Heart right ventricle (tissue), 16 donors: ENCODE data around the gene BSND. TPM values are rescaled to one million over a fixed set of nuclear protein-coding genes. Genes with fewer than 3 reads are reported as not detected.
A peak's percentile ranks its signal among the peaks of the same experiment; 100 is the strongest.

Source experiments
- ATAC-seq, 8 donors: fragments of 200-7000 bp; cut with Tn5 transposase; one replicate each; pipeline ENCODE4 v1.9.1; 2020; ENCODE audit warnings: mild to moderate bottlenecking in 8 of 8, moderate library complexity in 8 of 8, moderate number of reproducible peaks in 1 of 8
- DNase-seq, 2 donors: peaks; one replicate each; pipeline ENCODE4 v3.0.0-alpha.2; 2020
- H3K27ac ChIP-seq, 10 donors: fragments of 200-600 bp; sonication (generic) in 2 of 10; one replicate each; pipeline versions ENCODE4 v1.5.0 to v1.8.0; 2020 to 2022; ENCODE audit warnings: mild to moderate bottlenecking in 3 of 10
- H3K27me3 ChIP-seq, 7 donors: fragments of 200-600 bp; one replicate each; pipeline ENCODE4 v1.8.0; 2021 to 2022; ENCODE audit warnings: mild to moderate bottlenecking in 2 of 7
- H3K36me3 ChIP-seq, 9 donors: fragments of 200-600 bp; sonication (generic) in 1 of 9; one replicate each; pipeline versions ENCODE4 v1.5.0 to v1.8.0; 2020 to 2022; ENCODE audit warnings: mild to moderate bottlenecking in 2 of 9
- H3K4me1 ChIP-seq, 9 donors: fragments of 200-600 bp; sonication (generic) in 1 of 9; one replicate each; pipeline versions ENCODE4 v1.5.0 to v1.8.0; 2020 to 2022; ENCODE audit warnings: mild to moderate bottlenecking in 4 of 9
- H3K4me3 ChIP-seq, 10 donors: fragments of 200-600 bp; sonication (generic) in 2 of 10; one replicate each; pipeline versions ENCODE4 v1.5.0 to v1.8.0; 2020 to 2022; ENCODE audit warnings: mild to moderate bottlenecking in 7 of 10, moderate library complexity in 2 of 10
- H3K9me3 ChIP-seq, 11 donors: fragments of 200-600 bp in 10 of 11; sonication (generic) in 2 of 11; one replicate each; pipeline versions ENCODE4 v1.5.0 to v1.8.0; 2013 to 2022; ENCODE audit warnings: mild to moderate bottlenecking in 2 of 11, control low read depth in 1 of 11, moderate library complexity in 1 of 11
- WGBS, 2 donors: extraction: QIAGEN DNeasy Blood & Tissue Kit; methylation state at CpG; one replicate each; pipeline ENCODE4 v1.1.7; 2013; ENCODE audit warnings: inconsistent platforms in 1 of 2; 5-methylcytosine and 5-hydroxymethylcytosine counted together
- intact Hi-C, 10 donors: fragments of 100-400 bp; cut with DNase I; formaldehyde crosslinking; loops; one replicate each; pipeline versions ENCODE4 v1.11.1 to v1.14.2; 2022
- polyA plus RNA-seq, 2 donors: library from polyadenylated mRNA; stranded (reverse); fragments of 200-250 nt; gene quantifications; one replicate each; pipeline ENCODE4 v1.2.3, GENCODE V29; 2013
- total RNA-seq, 10 donors: library from RNA; stranded (reverse); fragmentation: NEBNext Ultra II Directional in 3 of 10; extraction: Animal tissue kit (Norgen Biotek cat#: 25700) in 3 of 10; gene quantifications; one replicate each; pipeline versions ENCODE4 v1.2.1 to v1.2.4, GENCODE V29; 2021 to 2023
- TF ChIP-seq, protein P1 (sequence below), 9 donors: fragments of 200-600 bp; sonication (generic) in 2 of 9; IDR thresholded peaks; one replicate each; pipeline versions ENCODE4 v1.5.0 to v1.8.0; 2021 to 2022; ENCODE audit warnings: antibody characterized with exemption in 9 of 9, mild to moderate bottlenecking in 5 of 9, moderate library complexity in 1 of 9
- donor health status: Arrhythmogenic right ventricular cardiomyopathy.
- donor health status: ischemic (EF 13 %, LVEDD 7.1; RV severe dilation, severe dysfunction).
- donor health status: healthy with polysubstance abuse.
- donor health status: DM: no; HTN: yes; CAD: no.
- donor health status: DM: no; HTN: no; CAD: no.
- donor health status: ischemic (EF 25% LVEDD 6.9; RV normal size, moderate dysfunction).
- donor health status: ischemic (EF 25% LVEDD 5.7; RV mildly dilated, moderate dysfunction).
- donor health status: healthy.
- donor health status: DM: yes; HTN: yes; CAD: no.
- donor health status: Ischemic cardiomyopathy.
- donor health status: ischemic (EF 35%, LVEDD 5.7; RV mildly dilated, moderate dysfunction).
- donor health status: nonischemic (EF 11% LVEDD 7.7; RV severe dilation, severe dysfunction).
- donor health status: DM: yes; HTN: yes; CAD: no.
- donor health status: PGD.
- donor health status: ischemic (EF 29% LVEDD 5.4; RV normal size, mild dysfunction).
- donor health status: nonischemic (EF 23%, LVEDD 6.1; RV moderate dilation, normal function).

Gene BSND
- total and polyA plus RNA-seq, 12 donors = not detected

- no peak for ATAC-seq
- Histone ChIP-seq H3K4me3 (no peak overlapping the region), H3K9me3 (no peaks in the 10 kb centered on the region), H3K27me3 (peaks cover 0 to 16% (median 5%) of the 10 kb centered on the region in 7 donors), H3K4me1 (peaks cover 0 to 21% (median 0%) of the 10 kb centered on the region in 9 donors), H3K36me3 (no peaks in the 10 kb centered on the region), H3K27ac (no peak overlapping the region)
- 81 to 92% methylated on average over 5 of the region's 5 CpGs for WGBS, 2 donors
- TF ChIP-seq, protein P1, sequence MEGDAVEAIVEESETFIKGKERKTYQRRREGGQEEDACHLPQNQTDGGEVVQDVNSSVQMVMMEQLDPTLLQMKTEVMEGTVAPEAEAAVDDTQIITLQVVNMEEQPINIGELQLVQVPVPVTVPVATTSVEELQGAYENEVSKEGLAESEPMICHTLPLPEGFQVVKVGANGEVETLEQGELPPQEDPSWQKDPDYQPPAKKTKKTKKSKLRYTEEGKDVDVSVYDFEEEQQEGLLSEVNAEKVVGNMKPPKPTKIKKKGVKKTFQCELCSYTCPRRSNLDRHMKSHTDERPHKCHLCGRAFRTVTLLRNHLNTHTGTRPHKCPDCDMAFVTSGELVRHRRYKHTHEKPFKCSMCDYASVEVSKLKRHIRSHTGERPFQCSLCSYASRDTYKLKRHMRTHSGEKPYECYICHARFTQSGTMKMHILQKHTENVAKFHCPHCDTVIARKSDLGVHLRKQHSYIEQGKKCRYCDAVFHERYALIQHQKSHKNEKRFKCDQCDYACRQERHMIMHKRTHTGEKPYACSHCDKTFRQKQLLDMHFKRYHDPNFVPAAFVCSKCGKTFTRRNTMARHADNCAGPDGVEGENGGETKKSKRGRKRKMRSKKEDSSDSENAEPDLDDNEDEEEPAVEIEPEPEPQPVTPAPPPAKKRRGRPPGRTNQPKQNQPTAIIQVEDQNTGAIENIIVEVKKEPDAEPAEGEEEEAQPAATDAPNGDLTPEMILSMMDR (IDR thresholded peaks at IDR 0.05) = no peak
- DNase-seq = no peak
- intact Hi-C loops = no loop called here
Observed at GRCh38 chr1:54970901-54971300, 27.8 kb upstream of the BSND start.

- ATAC-seq (no peak), DNase-seq (no peak)
- Histone ChIP-seq H3K4me3 (no peak overlapping the region), H3K27me3 (peaks cover 0 to 19% (median 5%) of the 10 kb centered on the region in 7 donors), H3K27ac (no peak overlapping the region), H3K9me3 (no peaks in the 10 kb centered on the region), H3K4me1 (peaks cover 0 to 17% (median 0%) of the 10 kb centered on the region in 9 donors), H3K36me3 (no peaks in the 10 kb centered on the region)
- TF ChIP-seq, protein P1 (IDR thresholded peaks at IDR 0.05) = no peak
- intact Hi-C loops = no loop called here
- 81 to 86% methylated on average over 7 of the region's 7 CpGs for WGBS, 2 donors
Observed at GRCh38 chr1:54971317-54971791, 27.4 kb upstream of the BSND start.

DNA sequence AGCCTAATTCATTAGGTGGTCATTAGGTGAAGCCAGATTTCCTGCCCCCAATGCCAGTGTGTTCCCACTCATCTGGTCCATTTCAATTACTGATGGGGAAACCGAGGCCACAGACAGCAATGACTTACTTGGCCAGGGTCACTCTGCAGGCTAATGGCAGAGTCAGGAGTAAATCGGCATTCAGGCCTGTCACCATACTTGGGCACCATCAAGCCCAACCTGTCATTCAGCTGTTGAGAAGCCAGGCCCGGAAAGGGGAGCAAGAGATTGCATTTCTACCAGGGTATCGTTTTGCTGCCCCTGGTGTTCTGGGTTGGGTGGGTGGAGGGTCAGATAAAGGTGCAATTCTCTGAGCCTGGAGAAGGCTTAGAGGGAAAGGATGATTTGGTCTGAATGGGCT lies 26.3 kb upstream of the BSND start:
- H3K36me3 ChIP-seq = no peaks in the 10 kb centered on the region
- intact Hi-C loops = no loop called here
- DNase-seq = no peak
- no peak overlapping the region for H3K4me3 ChIP-seq
- H3K9me3 ChIP-seq = no peaks in the 10 kb centered on the region
- ATAC-seq = no peak
- peaks cover 0 to 19% (median 5%) of the 10 kb centered on the region in 7 donors for H3K27me3 ChIP-seq
- no peak overlapping the region for H3K27ac ChIP-seq
- 83 to 91% methylated on average over 4 of the region's 4 CpGs for WGBS, 2 donors
- H3K4me1 ChIP-seq = peaks cover 0 to 6% (median 0%) of the 10 kb centered on the region in 9 donors
- TF ChIP-seq, protein P1 (IDR thresholded peaks at IDR 0.05) = no peak

DNA sequence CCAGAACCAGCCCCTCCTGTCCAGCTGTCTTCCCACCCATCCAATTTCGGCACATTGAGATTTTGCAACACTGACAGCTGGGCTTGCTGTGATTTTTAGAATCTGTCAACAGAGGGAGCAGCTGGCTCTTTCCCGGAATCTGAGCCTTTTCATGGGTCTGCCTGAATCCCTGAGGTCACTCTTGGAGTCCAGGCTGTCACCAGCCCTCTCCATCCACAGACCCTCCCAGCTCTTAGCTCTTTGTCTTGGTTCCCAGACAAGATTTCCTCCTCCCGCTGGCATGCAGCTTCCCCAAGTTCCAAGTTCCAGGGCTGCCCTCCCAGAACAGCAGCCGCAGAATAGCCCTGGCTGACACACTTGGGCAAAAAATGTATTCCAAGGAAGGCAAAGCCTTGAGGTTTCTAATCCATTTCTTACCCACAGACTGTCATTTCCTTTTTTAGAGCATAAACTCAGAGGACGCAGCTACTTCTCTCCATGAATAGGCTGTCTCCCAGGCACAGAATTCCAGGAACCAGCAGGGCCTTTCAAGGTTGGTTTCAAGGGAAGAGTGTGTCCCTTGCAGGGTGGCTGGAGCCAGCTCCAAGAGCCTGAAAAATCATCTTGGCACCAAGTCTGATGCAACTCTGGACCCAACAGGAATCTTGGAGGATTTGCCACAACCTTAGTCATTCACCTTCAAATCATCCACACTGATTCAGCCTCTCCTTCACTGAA lies 25.4 kb upstream of the BSND start:
- Histone ChIP-seq H3K4me1 (peaks cover 0 to 6% (median 0%) of the 10 kb centered on the region in 9 donors), H3K9me3 (no peaks in the 10 kb centered on the region), H3K36me3 (no peaks in the 10 kb centered on the region), H3K4me3 (no peak overlapping the region), H3K27ac (peak overlapping the region in 4 of 10 donors; percentile 5 to 32 (median 24)), H3K27me3 (peaks cover 0 to 19% (median 0%) of the 10 kb centered on the region in 7 donors)
- ATAC-seq (peak; percentile 81 to 93 (median 87)), DNase-seq (peak; percentile 27 to 46)
- intact Hi-C loops = no loop called here
- TF ChIP-seq, protein P1 (IDR thresholded peaks at IDR 0.05) = peak in 8 of 9 donors; percentile 10 to 55 (median 36)
- 30 to 35% methylated on average over 5 of the region's 5 CpGs for WGBS, 2 donors
